ENCODE results near the gene CATSPER1. TPM values are rescaled to one million over a fixed set of nuclear protein-coding genes. Genes with fewer than 3 reads are reported as not detected.

CATSPER1 gene
- total RNA-seq, 1 experiment from 2014 or later, result 1.1 TPM

- Histone ChIP-seq H3K4me3 (ENCODE audit: low read length) (no peak overlapping the region), H3K9me3 (ENCODE audit: low read length) (no peaks in the 10 kb centered on the region), H4K20me1 (ENCODE audit: low read length) (no peaks in the 10 kb centered on the region), H3K27ac (ENCODE audit: low read length) (no peak overlapping the region), H3K9me2 (replicated peaks; ENCODE audit: low read length) (no peaks in the 10 kb centered on the region), H3K27me3 (ENCODE audit: low read length) (no peaks in the 10 kb centered on the region), H3K4me2 (ENCODE audit: low read length) (no peak overlapping the region), H3K36me3 (ENCODE audit: low read depth, low read length) (peaks cover 94% of the 10 kb centered on the region), H3F3A (ENCODE audit: low read length, unreplicated experiment) (peaks cover 6% of the 10 kb centered on the region), H3K79me2 (ENCODE audit: low read length) (peaks cover 9% of the 10 kb centered on the region; the same call in 1 of the 2 replicates), H3K4me1 (ENCODE audit: insufficient read depth, low read length) (0 out of 2 replicates have a peak, but pooled peaks cover under 1% of the 10 kb centered on the region), H2AFZ (ENCODE audit: low read length) (no peak overlapping the region), H3K9ac (ENCODE audit: low read length) (no peak overlapping the region)
- no TSS peak for BruUV-seq (replicated peaks)
- ChIA-PET POLR2A (ENCODE audit: unreplicated experiment) (no interaction called here), CTCF (no interaction called here)
- no peak for DNase-seq
- intact Hi-C loops (cut with micrococcal nuclease), result no loop called here
- TF ChIP-seq EZH2 (IDR thresholded peaks at IDR 0.05; ENCODE audit: low read length, unreplicated experiment) (no peak), EZH2phosphoT487 (IDR thresholded peaks at IDR 0.05; ENCODE audit: borderline replicate concordance, low read length) (no peak), CTCF (conservative IDR thresholded peaks at IDR 0.05; ENCODE audit: low read depth, low read length) (no peak)
- no peak for ATAC-seq
These were observed 37.6 kb upstream of the CATSPER1 start for GRCh38 chr11:66063900-66064299.

- H4K20me1 ChIP-seq (ENCODE audit: low read length), result no peaks in the 10 kb centered on the region
- no peaks in the 10 kb centered on the region for H3K9me2 ChIP-seq (replicated peaks; ENCODE audit: low read length)
- H3K27ac ChIP-seq (ENCODE audit: low read length), result no peak overlapping the region
- no peak overlapping the region for H3K9ac ChIP-seq (ENCODE audit: low read length)
- DNase-seq (no peak), ATAC-seq (no peak)
- H3K4me1 ChIP-seq (ENCODE audit: insufficient read depth, low read length), result no peaks in the 10 kb centered on the region
- H3F3A ChIP-seq (ENCODE audit: low read length, unreplicated experiment), result no peaks in the 10 kb centered on the region
- peaks cover 9% of the 10 kb centered on the region; the same call in 1 of the 2 replicates for H3K79me2 ChIP-seq (ENCODE audit: low read length)
- intact Hi-C loops (cut with micrococcal nuclease), result no loop called here
- H3K4me2 ChIP-seq (ENCODE audit: low read length), result no peak overlapping the region
- no peak overlapping the region for H2AFZ ChIP-seq (ENCODE audit: low read length)
- ChIA-PET POLR2A (ENCODE audit: unreplicated experiment) (no interaction called here), CTCF (interaction anchor here (0.6 kb wide), 1 partner anchor 255 kb away, joined by 11 read pairs; no protein-coding TSS in a partner anchor)
- BruUV-seq (replicated peaks), result no TSS peak
- no peaks in the 10 kb centered on the region for H3K27me3 ChIP-seq (ENCODE audit: low read length)
- peaks cover 91% of the 10 kb centered on the region for H3K36me3 ChIP-seq (ENCODE audit: low read depth, low read length)
- TF ChIP-seq EZH2 (IDR thresholded peaks at IDR 0.05; ENCODE audit: low read length, unreplicated experiment) (no peak), EZH2phosphoT487 (IDR thresholded peaks at IDR 0.05; ENCODE audit: borderline replicate concordance, low read length) (no peak), CTCF (conservative IDR thresholded peaks at IDR 0.05; ENCODE audit: low read depth, low read length) (no peak)
- no peaks in the 10 kb centered on the region for H3K9me3 ChIP-seq (ENCODE audit: low read length)
- no peak overlapping the region for H3K4me3 ChIP-seq (ENCODE audit: low read length)
These were observed 36.1 kb upstream of the CATSPER1 start for GRCh38 chr11:66062408-66062807.

- peaks cover 9% of the 10 kb centered on the region; the same call in 1 of the 2 replicates for H3K79me2 ChIP-seq (ENCODE audit: low read length)
- no peaks in the 10 kb centered on the region for H3K9me2 ChIP-seq (replicated peaks; ENCODE audit: low read length)
- no peaks in the 10 kb centered on the region for H3F3A ChIP-seq (ENCODE audit: low read length, unreplicated experiment)
- no peak overlapping the region for H2AFZ ChIP-seq (ENCODE audit: low read length)
- H3K27ac ChIP-seq (ENCODE audit: low read length), result no peak overlapping the region
- intact Hi-C loops (cut with micrococcal nuclease), result no loop called here
- TF ChIP-seq EZH2 (IDR thresholded peaks at IDR 0.05; ENCODE audit: low read length, unreplicated experiment), result no peak
- TF ChIP-seq EZH2phosphoT487 (IDR thresholded peaks at IDR 0.05; ENCODE audit: borderline replicate concordance, low read length), result no peak
- TF ChIP-seq CTCF (conservative IDR thresholded peaks at IDR 0.05; ENCODE audit: low read depth, low read length), result no peak
- no peak overlapping the region for H3K9ac ChIP-seq (ENCODE audit: low read length)
- ChIA-PET CTCF (no interaction called here), POLR2A (ENCODE audit: unreplicated experiment) (no interaction called here)
- ATAC-seq (no peak), DNase-seq (no peak)
- H3K36me3 ChIP-seq (ENCODE audit: low read depth, low read length), result peaks cover 91% of the 10 kb centered on the region
- H3K4me3 ChIP-seq (ENCODE audit: low read length), result no peak overlapping the region
- H3K4me1 ChIP-seq (ENCODE audit: insufficient read depth, low read length), result no peaks in the 10 kb centered on the region
- H3K4me2 ChIP-seq (ENCODE audit: low read length), result no peak overlapping the region
- no peaks in the 10 kb centered on the region for H3K9me3 ChIP-seq (ENCODE audit: low read length)
- no peaks in the 10 kb centered on the region for H3K27me3 ChIP-seq (ENCODE audit: low read length)
- no TSS peak for BruUV-seq (replicated peaks)
- H4K20me1 ChIP-seq (ENCODE audit: low read length), result no peaks in the 10 kb centered on the region
These were observed 35.0 kb upstream of the CATSPER1 start for GRCh38 chr11:66061268-66061667.
